Neuronal stem cell (in vitro differentiated cells): ENCODE data around the gene C8G.

Experiments used
- DNase-seq: peaks from one replicate; pipeline ENCODE4 v3.0.0-alpha.2; 2013; ENCODE audit warnings: low spot score
- H2AFZ ChIP-seq: one replicate; pipeline ENCODE4 v1.6.1; 2013; ENCODE audit warnings: mild to moderate bottlenecking, low read length, inconsistent platforms
- H2AK5ac ChIP-seq: 2 replicates; pipeline ENCODE4 v1.6.1; 2013; ENCODE audit warnings: low read depth, mild to moderate bottlenecking, inconsistent platforms, low read length, moderate library complexity, mixed read lengths
- H2BK120ac ChIP-seq: 2 replicates; pipeline ENCODE4 v1.6.1; 2013; ENCODE audit warnings: low read depth, mild to moderate bottlenecking, inconsistent platforms, low read length, moderate library complexity, mixed read lengths
- H2BK12ac ChIP-seq: one replicate; pipeline ENCODE4 v1.6.1; 2013; ENCODE audit warnings: low read length, inconsistent platforms
- H2BK15ac ChIP-seq: 2 replicates; pipeline ENCODE4 v1.6.1; 2013; ENCODE audit warnings: mild to moderate bottlenecking, low read length, inconsistent platforms, mixed read lengths
- H2BK5ac ChIP-seq: one replicate; pipeline ENCODE4 v1.6.1; 2013; ENCODE audit warnings: inconsistent platforms, mild to moderate bottlenecking, low read length, moderate library complexity
- H3K14ac ChIP-seq: one replicate; pipeline ENCODE4 v1.6.1; 2013; ENCODE audit warnings: low read length, inconsistent platforms
- H3K18ac ChIP-seq: 2 replicates; pipeline ENCODE4 v1.6.1; 2013; ENCODE audit warnings: low read length, inconsistent platforms
- H3K23ac ChIP-seq: 2 replicates; pipeline ENCODE4 v1.6.1; 2013; ENCODE audit warnings: low read depth, mild to moderate bottlenecking, mixed read lengths, low read length, inconsistent platforms; ENCODE audit not compliant: poor library complexity
- H3K27ac ChIP-seq: replicated peaks from 3 replicates; pipeline ENCODE4 v1.5.1; 2013; ENCODE audit warnings: low read length, inconsistent platforms
- H3K27me3 ChIP-seq, 3 experiments: 2 replicates each; pipeline ENCODE4 v1.6.1; 2013; ENCODE audit warnings: low read length in 3 of 3, mild to moderate bottlenecking in 2 of 3, inconsistent platforms in 1 of 3, low read depth in 1 of 3, mixed read lengths in 1 of 3, moderate library complexity in 1 of 3; ENCODE audit not compliant: control insufficient read depth in 3 of 3, insufficient read depth in 3 of 3
- H3K36me3 ChIP-seq, 2 donors: replicated peaks in 1 of 2; 2 replicates each; pipeline ENCODE4 v1.6.1; 2013; ENCODE audit warnings: low read length in 2 of 2; ENCODE audit not compliant: control insufficient read depth in 2 of 2, insufficient read depth in 2 of 2
- H3K4ac ChIP-seq: 2 replicates; pipeline ENCODE4 v1.6.1; 2013; ENCODE audit warnings: inconsistent platforms, mild to moderate bottlenecking, low read length, moderate library complexity
- H3K4me1 ChIP-seq, 2 donors: 1 replicate in 1 of 2; 2 replicates in 1 of 2; pipeline ENCODE4 v1.6.1; 2013; ENCODE audit warnings: low read length in 2 of 2, low read depth in 1 of 2; ENCODE audit not compliant: control insufficient read depth in 2 of 2, insufficient read depth in 1 of 2
- H3K4me2 ChIP-seq: one replicate; pipeline ENCODE4 v1.6.1; 2013; ENCODE audit warnings: mild to moderate bottlenecking, low read length, inconsistent platforms; ENCODE audit not compliant: insufficient read depth, poor library complexity, severe bottlenecking
- H3K4me3 ChIP-seq, 2 donors: 2 replicates each; pipeline ENCODE4 v1.5.1; 2013; ENCODE audit warnings: low read length in 2 of 2, mild to moderate bottlenecking in 2 of 2, inconsistent platforms in 1 of 2, moderate library complexity in 1 of 2
- H3K79me1 ChIP-seq: one replicate; pipeline ENCODE4 v1.6.1; 2013; ENCODE audit warnings: low read depth, mild to moderate bottlenecking, inconsistent platforms, low read length, moderate library complexity
- H3K9ac ChIP-seq: one replicate; pipeline ENCODE4 v1.6.1; 2013; ENCODE audit warnings: mild to moderate bottlenecking, low read depth, low read length, inconsistent platforms; ENCODE audit not compliant: poor library complexity
- H3K9me3 ChIP-seq, 2 donors: replicated peaks in 1 of 2; 2 replicates each; pipeline versions ENCODE3 to v1.6.1; 2013; ENCODE audit warnings: low read length in 2 of 2, mild to moderate bottlenecking in 2 of 2, inconsistent platforms in 1 of 2, low read depth in 1 of 2, mixed read lengths in 1 of 2, moderate library complexity in 1 of 2; ENCODE audit not compliant: control insufficient read depth in 2 of 2, insufficient read depth in 1 of 2
- H4K8ac ChIP-seq: one replicate; pipeline ENCODE4 v1.6.1; 2013; ENCODE audit warnings: low read depth, mild to moderate bottlenecking, inconsistent platforms, low read length, moderate library complexity
- H4K91ac ChIP-seq: one replicate; pipeline ENCODE4 v1.6.1; 2013; ENCODE audit warnings: low read length, low read depth, mild to moderate bottlenecking, inconsistent platforms; ENCODE audit not compliant: poor library complexity
- WGBS, 2 donors: extraction: QIAGEN DNeasy Blood & Tissue Kit; methylation state at CpG; one replicate each; pipeline ENCODE4 v1.1.7; 2013; ENCODE audit warnings: missing lambda C conversion rate in 2 of 2, mixed read lengths in 1 of 2; ENCODE audit not compliant: insufficient read length in 2 of 2, insufficient replicate concordance in 1 of 2; ENCODE audit errors: extremely low coverage in 2 of 2; 5-methylcytosine and 5-hydroxymethylcytosine counted together

The C8G gene

GRCh38 chr9:136957901-136958300, 12.9 kb downstream of the C8G start:
- WGBS, 2 donors = no CpG with 5 or more reads among the region's 6 CpGs

GRCh38 chr9:136958473-136958872, 13.4 kb downstream of the C8G start:
- Histone ChIP-seq H3K79me1 (peaks cover 3% of the 10 kb centered on the region), H3K14ac (peak overlapping the region; percentile 47), H4K91ac (no peak overlapping the region), H2BK12ac (no peak overlapping the region), H3K9me3 (peaks cover 0 to 1% of the 10 kb centered on the region in 2 donors), H3K4me3 (no peak overlapping the region), H3K4me1 (peaks cover 2 to 4% of the 10 kb centered on the region in 2 donors), H3K27ac (no peak overlapping the region), H3K9ac (no peak overlapping the region), H3K18ac (peak overlapping the region; percentile 71), H2BK15ac (no peak overlapping the region), H2BK120ac (no peak overlapping the region), H3K4ac (no peak overlapping the region), H2AFZ (no peak overlapping the region), H2BK5ac (no peak overlapping the region), H3K4me2 (no peak overlapping the region), H3K36me3 (no peaks in the 10 kb centered on the region), H3K27me3 (peaks cover 0 to 28% (median 0%) of the 10 kb centered on the region in 3 experiments), H4K8ac (no peak overlapping the region), H2AK5ac (peak overlapping the region; percentile 98), H3K23ac (peak overlapping the region; percentile 43)
- WGBS, 2 donors = no CpG with 5 or more reads among the region's 7 CpGs
- DNase-seq = no peak

More at GRCh38 chr9:136957901-136958300, 12.9 kb downstream of the C8G start:
- Histone ChIP-seq H2BK120ac (no peak overlapping the region), H4K91ac (no peak overlapping the region), H2AFZ (no peak overlapping the region), H2BK12ac (no peak overlapping the region), H3K27me3 (peaks cover 0 to 28% (median 0%) of the 10 kb centered on the region in 3 experiments), H3K4me3 (no peak overlapping the region), H2BK15ac (no peak overlapping the region), H3K27ac (no peak overlapping the region), H4K8ac (no peak overlapping the region), H3K9ac (no peak overlapping the region), H3K9me3 (peaks cover 0 to 1% of the 10 kb centered on the region in 2 donors), H3K4ac (no peak overlapping the region), H3K18ac (peak overlapping the region; percentile 71), H3K79me1 (peaks cover 3% of the 10 kb centered on the region), H2AK5ac (peak overlapping the region; percentile 15), H3K23ac (no peak overlapping the region), H3K14ac (peak overlapping the region; percentile 47), H2BK5ac (no peak overlapping the region), H3K36me3 (no peaks in the 10 kb centered on the region), H3K4me1 (peaks cover 0 to 4% of the 10 kb centered on the region in 2 donors), H3K4me2 (no peak overlapping the region)
- DNase-seq = no peak

GRCh38 chr9:136958898-136959850, 14.1 kb downstream of the C8G start:
- Histone ChIP-seq H3K4me3 (no peak overlapping the region), H2AK5ac (peak overlapping the region; percentile 98), H3K18ac (peak overlapping the region; percentile 85), H3K9ac (peak overlapping the region; percentile 24), H2BK12ac (peak overlapping the region; percentile 98), H3K79me1 (peaks cover 3% of the 10 kb centered on the region), H2BK15ac (peak overlapping the region; percentile 98), H3K4me1 (peaks cover 4 to 6% of the 10 kb centered on the region in 2 donors), H3K36me3 (no peaks in the 10 kb centered on the region), H3K27me3 (peaks cover 0 to 23% (median 0%) of the 10 kb centered on the region in 3 experiments), H4K91ac (no peak overlapping the region), H4K8ac (no peak overlapping the region), H3K23ac (peak overlapping the region; percentile 80), H3K4me2 (no peak overlapping the region), H3K4ac (no peak overlapping the region), H3K9me3 (peaks cover 0 to 1% of the 10 kb centered on the region in 2 donors), H2BK120ac (peak overlapping the region; percentile 47), H3K27ac (no peak overlapping the region), H2BK5ac (peak overlapping the region; percentile 94), H3K14ac (no peak overlapping the region), H2AFZ (no peak overlapping the region)
- no CpG with 5 or more reads among the region's 28 CpGs for WGBS, 2 donors
- no peak for DNase-seq
